Urinary bladder (tissue), 4 donors: Measurements from ENCODE around the gene DNMT3A. TPM values are rescaled to one million over a fixed set of nuclear protein-coding genes. Genes with fewer than 3 reads are reported as not detected.
"Not testable (repeated sequence)": the region's sequence is repeated elsewhere in the genome, so short reads cannot be mapped to it uniquely, and the experiment has no call there.

Experiments
- DNase-seq: peaks from one replicate; pipeline ENCODE4 v3.0.0-alpha.2; 2015; ENCODE audit errors: extremely low spot score
- H3K27ac ChIP-seq: one replicate; pipeline ENCODE4 v1.5.1; 2013; ENCODE audit warnings: low read depth, mild to moderate bottlenecking, moderate library complexity
- H3K36me3 ChIP-seq: one replicate; pipeline ENCODE4 v1.6.1; 2013; ENCODE audit warnings: mild to moderate bottlenecking, moderate library complexity; ENCODE audit not compliant: insufficient read depth
- H3K4me1 ChIP-seq: one replicate; pipeline ENCODE4 v1.6.1; 2013; ENCODE audit warnings: mild to moderate bottlenecking, moderate library complexity; ENCODE audit not compliant: insufficient read depth
- H3K4me3 ChIP-seq: one replicate; pipeline ENCODE4 v1.5.1; 2013; ENCODE audit warnings: low read depth, low read length
- WGBS: extraction: QIAGEN DNeasy Blood & Tissue Kit; methylation state at CpG from one replicate; pipeline ENCODE4 v1.1.7; 2013; 5-methylcytosine and 5-hydroxymethylcytosine counted together
- polyA plus RNA-seq: library from polyadenylated mRNA; stranded (reverse); fragments of 200-250 nt; gene quantifications from one replicate; pipeline ENCODE4 v1.2.3, GENCODE V29; 2013
- total RNA-seq: library from RNA; depleted of rRNA; stranded (reverse); fragments of >200 nt; gene quantifications from one replicate; pipeline ENCODE4 v1.2.3, GENCODE V29; 2014
- donor health status: healthy with polysubstance abuse.
- donor health status: healthy.

The DNMT3A gene
- total and polyA plus RNA-seq, 2 donors, result 11.4 to 34.1 TPM

GRCh38 chr2:25215232-25215631, 126.5 kb downstream of the DNMT3A start:
- WGBS, result 76% methylated on average over 5 of the region's 5 CpGs
- Histone ChIP-seq H3K27ac (peak overlapping the region; percentile 48), H3K36me3 (no peaks in the 10 kb centered on the region), H3K4me3 (no peak overlapping the region), H3K4me1 (no peaks in the 10 kb centered on the region)
- DNase-seq, result no peak

- DNase-seq, result no peak
- H3K36me3 ChIP-seq, result no peaks in the 10 kb centered on the region
- H3K27ac ChIP-seq, result no peak overlapping the region
- no peak overlapping the region for H3K4me3 ChIP-seq
- no peaks in the 10 kb centered on the region for H3K4me1 ChIP-seq
- 43% methylated on average over 8 of the region's 8 CpGs for WGBS
These were observed 128.5 kb downstream of the DNMT3A start for GRCh38 chr2:25213229-25213628.

- not testable (repeated sequence) for H3K4me1 ChIP-seq, H3K36me3 ChIP-seq, H3K27ac ChIP-seq, H3K4me3 ChIP-seq, DNase-seq
- WGBS, result 96% methylated on average over 6 of the region's 6 CpGs
These were observed 130.8 kb downstream of the DNMT3A start for GRCh38 chr2:25210923-25211322.

GRCh38 chr2:25207078-25207545, 134.6 kb downstream of the DNMT3A start:
- WGBS, result 67% methylated on average over 5 of the region's 5 CpGs
- Histone ChIP-seq H3K4me3 (no peak overlapping the region), H3K27ac (no peak overlapping the region), H3K36me3 (no peaks in the 10 kb centered on the region), H3K4me1 (no peaks in the 10 kb centered on the region)
- no peak for DNase-seq

GRCh38 chr2:25204190-25204838, 137.4 kb downstream of the DNMT3A start:
- H3K4me3 ChIP-seq, result peak overlapping the region; percentile 21
- DNase-seq, result no peak
- no peak overlapping the region for H3K27ac ChIP-seq
- no peaks in the 10 kb centered on the region for H3K36me3 ChIP-seq
- no peaks in the 10 kb centered on the region for H3K4me1 ChIP-seq
- WGBS, result 36% methylated on average over 59 of the region's 59 CpGs

- no peak for DNase-seq
- Histone ChIP-seq H3K36me3 (no peaks in the 10 kb centered on the region), H3K27ac (no peak overlapping the region), H3K4me3 (no peak overlapping the region), H3K4me1 (no peaks in the 10 kb centered on the region)
- WGBS, result 90% methylated on average over 11 of the region's 11 CpGs
These were observed 139.4 kb downstream of the DNMT3A start for GRCh38 chr2:25202275-25202674.

- Histone ChIP-seq H3K4me1 (no peaks in the 10 kb centered on the region), H3K27ac (no peak overlapping the region), H3K36me3 (no peaks in the 10 kb centered on the region), H3K4me3 (no peak overlapping the region)
- WGBS, result 93% methylated on average over 7 of the region's 7 CpGs
- DNase-seq, result no peak
These were observed 139.9 kb downstream of the DNMT3A start for GRCh38 chr2:25201794-25202193.

- 80% methylated on average over 6 of the region's 6 CpGs for WGBS
These were observed 140.5 kb downstream of the DNMT3A start for GRCh38 chr2:25201265-25201664.

GRCh38 chr2:25198576-25198975, 143.1 kb downstream of the DNMT3A start:
- H3K27ac ChIP-seq, result no peak overlapping the region
- 65% methylated on average over 5 of the region's 5 CpGs for WGBS
- no peak overlapping the region for H3K4me3 ChIP-seq
- DNase-seq, result no peak
- no peaks in the 10 kb centered on the region for H3K36me3 ChIP-seq
- H3K4me1 ChIP-seq, result no peaks in the 10 kb centered on the region

More at GRCh38 chr2:25201265-25201664, 140.5 kb downstream of the DNMT3A start:
- Histone ChIP-seq H3K4me3 (no peak overlapping the region), H3K27ac (no peak overlapping the region), H3K4me1 (no peaks in the 10 kb centered on the region), H3K36me3 (no peaks in the 10 kb centered on the region)
- DNase-seq, result no peak

- Histone ChIP-seq H3K27ac (no peak overlapping the region), H3K4me3 (no peak overlapping the region), H3K36me3 (no peaks in the 10 kb centered on the region), H3K4me1 (no peaks in the 10 kb centered on the region)
- no peak for DNase-seq
- WGBS, result 55% methylated on average over 4 of the region's 4 CpGs
These were observed 143.6 kb downstream of the DNMT3A start for GRCh38 chr2:25198209-25198525.

GRCh38 chr2:25197336-25198208, 144.2 kb downstream of the DNMT3A start:
- Histone ChIP-seq H3K4me1 (no peaks in the 10 kb centered on the region), H3K36me3 (no peaks in the 10 kb centered on the region), H3K4me3 (no peak overlapping the region), H3K27ac (no peak overlapping the region)
- WGBS, result 64% methylated on average over 12 of the region's 12 CpGs
- no peak for DNase-seq

GRCh38 chr2:25194576-25195122, 147.1 kb downstream of the DNMT3A start:
- H3K27ac ChIP-seq, result no peak overlapping the region
- WGBS, result 90% methylated on average over 9 of the region's 9 CpGs
- no peak for DNase-seq
- no peaks in the 10 kb centered on the region for H3K36me3 ChIP-seq
- H3K4me3 ChIP-seq, result no peak overlapping the region
- H3K4me1 ChIP-seq, result no peaks in the 10 kb centered on the region

- H3K4me1 ChIP-seq, result no peaks in the 10 kb centered on the region
- WGBS, result 82% methylated on average over 5 of the region's 5 CpGs
These were observed 151.2 kb downstream of the DNMT3A start for GRCh38 chr2:25190536-25190935.

GRCh38 chr2:25188405-25188804, 153.3 kb downstream of the DNMT3A start:
- Histone ChIP-seq H3K4me1 (no peaks in the 10 kb centered on the region), H3K27ac (no peak overlapping the region), H3K4me3 (no peak overlapping the region), H3K36me3 (no peaks in the 10 kb centered on the region)
- no peak for DNase-seq
- 86% methylated on average over 4 of the region's 4 CpGs for WGBS

More at GRCh38 chr2:25190536-25190935, 151.2 kb downstream of the DNMT3A start:
- DNase-seq, result no peak
- Histone ChIP-seq H3K36me3 (no peaks in the 10 kb centered on the region), H3K27ac (no peak overlapping the region), H3K4me3 (no peak overlapping the region)
